Heart left ventricle (tissue), 16 donors: ENCODE measurements around the gene ARHGEF12. TPM values are rescaled to one million over a fixed set of nuclear protein-coding genes. Genes with fewer than 3 reads are reported as not detected.

Source experiments
- ATAC-seq, 4 donors: fragments of 200-7000 bp; cut with Tn5 transposase; one replicate each; pipeline ENCODE4 v1.9.1; 2020 to 2022; ENCODE audit warnings: moderate library complexity in 4 of 4, mild to moderate bottlenecking in 3 of 4, moderate number of reproducible peaks in 1 of 4
- DNase-seq, 5 donors: peaks; one replicate each; pipeline ENCODE4 v3.0.0-alpha.2; 2020
- H3K27ac ChIP-seq, 12 donors: fragments of 200-600 bp; sonication (generic) in 4 of 12; one replicate each; pipeline versions ENCODE4 v1.5.0 to v1.8.0; 2016 to 2022; ENCODE audit warnings: mild to moderate bottlenecking in 2 of 12
- H3K27me3 ChIP-seq, 9 donors: fragments of 200-600 bp; sonication (generic) in 2 of 9; one replicate each; pipeline versions ENCODE4 v1.5.1 to v1.8.0; 2016 to 2022; ENCODE audit warnings: mild to moderate bottlenecking in 3 of 9
- H3K36me3 ChIP-seq, 9 donors: fragments of 200-600 bp; sonication (generic) in 2 of 9; one replicate each; pipeline versions ENCODE4 v1.5.0 to v1.8.0; 2018 to 2022; ENCODE audit warnings: mild to moderate bottlenecking in 2 of 9
- H3K4me1 ChIP-seq, 12 donors: fragments of 200-600 bp; sonication (generic) in 4 of 12; one replicate each; pipeline versions ENCODE4 v1.5.0 to v1.8.0; 2016 to 2022; ENCODE audit warnings: mild to moderate bottlenecking in 3 of 12
- H3K4me3 ChIP-seq, 12 donors: fragments of 200-600 bp; sonication (generic) in 4 of 12; one replicate each; pipeline versions ENCODE4 v1.5.0 to v1.8.0; 2017 to 2022; ENCODE audit warnings: mild to moderate bottlenecking in 9 of 12, moderate library complexity in 4 of 12
- H3K9me3 ChIP-seq, 12 donors: fragments of 200-600 bp; sonication (generic) in 4 of 12; one replicate each; pipeline versions ENCODE4 v1.5.0 to v1.8.0; 2016 to 2022; ENCODE audit warnings: mild to moderate bottlenecking in 1 of 12
- POLR2A ChIP-seq, 2 donors: fragments of 450-650 bp; IDR thresholded peaks; one replicate each; pipeline ENCODE4 v1.6.1; 2017; ENCODE audit warnings: antibody characterized with exemption in 2 of 2, mild to moderate bottlenecking in 2 of 2, moderate library complexity in 2 of 2
- WGBS, 4 donors: extraction: QIAGEN DNeasy Blood & Tissue Kit in 2 of 4; methylation state at CpG; one replicate each; pipeline versions ENCODE4 v1.1.5 to v1.1.7; 2013 to 2018; 5-methylcytosine and 5-hydroxymethylcytosine counted together
- intact Hi-C, 10 donors: fragments of 100-400 bp; cut with DNase I; formaldehyde crosslinking; loops; one replicate each; pipeline versions ENCODE4 v1.11.1 to v1.14.2; 2022
- polyA plus RNA-seq, 2 donors: library from polyadenylated mRNA; stranded (reverse); fragments of 200-250 nt; gene quantifications; one replicate each; pipeline ENCODE4 v1.2.3, GENCODE V29; 2013
- total RNA-seq, 9 donors: library from RNA; depleted of rRNA in 2 of 9; stranded (reverse); fragments of >200 nt in 2 of 9; fragmentation: NEBNext Ultra II Directional in 3 of 9; extraction: Animal tissue kit (Norgen Biotek cat#: 25700) in 3 of 9; gene quantifications; one replicate each; pipeline versions ENCODE4 v1.1.0 to v1.2.4, GENCODE V29; 2016 to 2023
- TF ChIP-seq, protein P1 (sequence below), 12 donors: fragments of 200-600 bp; sonication (generic) in 4 of 12; IDR thresholded peaks; one replicate each; pipeline versions ENCODE4 v1.5.0 to v1.8.0; 2018 to 2022; ENCODE audit warnings: antibody characterized with exemption in 12 of 12, mild to moderate bottlenecking in 5 of 12
- donor health status: ischemic (EF 13 %, LVEDD 7.1; RV severe dilation, severe dysfunction).
- donor health status: healthy with polysubstance abuse.
- donor health status: DM: no; HTN: yes; CAD: no.
- donor health status: DM: no; HTN: no; CAD: no.
- donor health status: ischemic (EF 25% LVEDD 6.9; RV normal size, moderate dysfunction).
- donor health status: ischemic (EF 25% LVEDD 5.7; RV mildly dilated, moderate dysfunction).
- donor health status: healthy.
- donor health status: DM: yes; HTN: yes; CAD: no.
- donor health status: ischemic (EF 35%, LVEDD 5.7; RV mildly dilated, moderate dysfunction).
- donor health status: nonischemic (EF 11% LVEDD 7.7; RV severe dilation, severe dysfunction).
- donor health status: DM: yes; HTN: yes; CAD: no.
- donor health status: PGD.
- donor health status: ischemic (EF 29% LVEDD 5.4; RV normal size, mild dysfunction).
- donor health status: nonischemic (EF 23%, LVEDD 6.1; RV moderate dilation, normal function).

ARHGEF12 gene
- total and polyA plus RNA-seq, 11 donors, result 22.0 to 140 (median 112) TPM

- DNase-seq, result no peak
- no peak overlapping the region for H3K4me3 ChIP-seq
- H3K27me3 ChIP-seq, result no peaks in the 10 kb centered on the region
- H3K9me3 ChIP-seq, result no peaks in the 10 kb centered on the region
- H3K4me1 ChIP-seq, result peaks cover 0 to 18% (median 0%) of the 10 kb centered on the region in 12 donors
- WGBS, 4 donors, result 76 to 84% (median 81%) methylated on average over 3 of the region's 3 CpGs
- peaks cover 4 to 97% (median 58%) of the 10 kb centered on the region in 9 donors for H3K36me3 ChIP-seq
- H3K27ac ChIP-seq, result no peak overlapping the region
- no peak for ATAC-seq
- no peak for TF ChIP-seq POLR2A (IDR thresholded peaks at IDR 0.05)
- TF ChIP-seq, protein P1, sequence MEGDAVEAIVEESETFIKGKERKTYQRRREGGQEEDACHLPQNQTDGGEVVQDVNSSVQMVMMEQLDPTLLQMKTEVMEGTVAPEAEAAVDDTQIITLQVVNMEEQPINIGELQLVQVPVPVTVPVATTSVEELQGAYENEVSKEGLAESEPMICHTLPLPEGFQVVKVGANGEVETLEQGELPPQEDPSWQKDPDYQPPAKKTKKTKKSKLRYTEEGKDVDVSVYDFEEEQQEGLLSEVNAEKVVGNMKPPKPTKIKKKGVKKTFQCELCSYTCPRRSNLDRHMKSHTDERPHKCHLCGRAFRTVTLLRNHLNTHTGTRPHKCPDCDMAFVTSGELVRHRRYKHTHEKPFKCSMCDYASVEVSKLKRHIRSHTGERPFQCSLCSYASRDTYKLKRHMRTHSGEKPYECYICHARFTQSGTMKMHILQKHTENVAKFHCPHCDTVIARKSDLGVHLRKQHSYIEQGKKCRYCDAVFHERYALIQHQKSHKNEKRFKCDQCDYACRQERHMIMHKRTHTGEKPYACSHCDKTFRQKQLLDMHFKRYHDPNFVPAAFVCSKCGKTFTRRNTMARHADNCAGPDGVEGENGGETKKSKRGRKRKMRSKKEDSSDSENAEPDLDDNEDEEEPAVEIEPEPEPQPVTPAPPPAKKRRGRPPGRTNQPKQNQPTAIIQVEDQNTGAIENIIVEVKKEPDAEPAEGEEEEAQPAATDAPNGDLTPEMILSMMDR (IDR thresholded peaks at IDR 0.05), result no peak
- intact Hi-C loops, result loop anchor here in 2 of 10 donors (10.0 kb wide), 1 partner anchor 150 kb away; the partner anchor contains the start of gene ARHGEF12 (in 2 of the 2)
Measured at GRCh38 chr11:120484722-120485121, 148.5 kb downstream of the ARHGEF12 start.

- 66 to 90% (median 78%) methylated on average over 5 of the region's 5 CpGs for WGBS, 4 donors
- ATAC-seq, result peak in 3 of 4 donors; percentile 19 to 53 (median 51)
- intact Hi-C loops, result loop anchor here in 2 of 10 donors (10.0 kb wide), 1 partner anchor 151 kb away; the partner anchor contains the start of gene ARHGEF12 (in 2 of the 2)
Measured at GRCh38 chr11:120486138-120486537, 149.9 kb downstream of the ARHGEF12 start.

DNA sequence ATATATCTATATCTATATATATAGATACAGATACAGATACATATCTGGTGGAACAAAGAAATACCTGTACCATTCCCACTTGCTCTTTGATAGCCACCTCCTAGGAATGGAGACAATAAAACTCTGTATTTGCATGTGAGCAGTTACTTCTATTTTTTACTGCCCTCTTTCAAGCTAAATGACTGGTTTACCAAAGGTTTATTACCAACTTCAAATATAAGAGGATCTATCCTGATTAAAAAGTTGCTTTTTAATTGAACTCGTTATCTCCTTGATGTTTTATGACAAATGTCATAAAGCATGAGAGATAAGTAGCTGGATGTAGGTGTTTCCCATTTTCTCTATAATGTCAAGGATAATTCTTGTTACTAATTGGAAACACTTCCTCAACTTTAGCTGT, 153.6 kb downstream of the ARHGEF12 start:
- no peak overlapping the region for H3K27ac ChIP-seq
- 90 to 100% (median 94%) methylated on average over 1 of the region's 1 CpG for WGBS, 4 donors
- DNase-seq (no peak), ATAC-seq (no peak)
- peaks cover 0 to 63% (median 19%) of the 10 kb centered on the region in 9 donors for H3K36me3 ChIP-seq
- intact Hi-C loops, result loop anchor here in 2 of 10 donors (10.0 kb wide), 1 partner anchor 155 kb away; the partner anchor contains the start of gene ARHGEF12 (in 2 of the 2)
- TF ChIP-seq POLR2A (IDR thresholded peaks at IDR 0.05), result no peak
- TF ChIP-seq, protein P1 (IDR thresholded peaks at IDR 0.05), result no peak
- H3K27me3 ChIP-seq, result no peaks in the 10 kb centered on the region
- H3K4me1 ChIP-seq, result peaks cover 0 to 18% (median 0%) of the 10 kb centered on the region in 12 donors
- H3K9me3 ChIP-seq, result no peaks in the 10 kb centered on the region
- H3K4me3 ChIP-seq, result no peak overlapping the region

More at GRCh38 chr11:120486138-120486537, 149.9 kb downstream of the ARHGEF12 start:
- TF ChIP-seq POLR2A (IDR thresholded peaks at IDR 0.05), result no peak
- TF ChIP-seq, protein P1 (IDR thresholded peaks at IDR 0.05), result no peak
- H3K27ac ChIP-seq, result no peak overlapping the region
- H3K4me3 ChIP-seq, result no peak overlapping the region
- H3K4me1 ChIP-seq, result peaks cover 0 to 18% (median 0%) of the 10 kb centered on the region in 12 donors
- H3K27me3 ChIP-seq, result no peaks in the 10 kb centered on the region
- peaks cover 4 to 96% (median 44%) of the 10 kb centered on the region in 9 donors for H3K36me3 ChIP-seq
- no peak for DNase-seq
- no peaks in the 10 kb centered on the region for H3K9me3 ChIP-seq

- H3K4me1 ChIP-seq, result peaks cover 0 to 10% (median 0%) of the 10 kb centered on the region in 12 donors
- no peaks in the 10 kb centered on the region for H3K9me3 ChIP-seq
- TF ChIP-seq POLR2A (IDR thresholded peaks at IDR 0.05), result no peak
- TF ChIP-seq, protein P1 (IDR thresholded peaks at IDR 0.05), result no peak
- no peaks in the 10 kb centered on the region for H3K27me3 ChIP-seq
- peaks cover 0 to 36% (median 13%) of the 10 kb centered on the region in 9 donors for H3K36me3 ChIP-seq
- intact Hi-C loops, result no loop called here
- WGBS, 4 donors, result 61 to 82% (median 70%) methylated on average over 3 of the region's 3 CpGs
- no peak overlapping the region for H3K27ac ChIP-seq
- H3K4me3 ChIP-seq, result no peak overlapping the region
- ATAC-seq, result peak in 1 of 4 donors; percentile 14
- no peak for DNase-seq
Measured at GRCh38 chr11:120492486-120492885, 156.3 kb downstream of the ARHGEF12 start.
